Mucosa of rectum (tissue), 2 donors: ENCODE measurements around the gene MRGPRG.

Experiments
- H3K27ac ChIP-seq, 2 donors: one replicate each; pipeline ENCODE4 v1.7.0; 2013; ENCODE audit warnings: inconsistent platforms in 2 of 2, low read depth in 2 of 2, low read length in 2 of 2
- H3K27me3 ChIP-seq, 2 donors: one replicate each; pipeline ENCODE4 v1.7.0; 2013; ENCODE audit warnings: low read length in 2 of 2; ENCODE audit not compliant: control insufficient read depth in 2 of 2, insufficient read depth in 2 of 2
- H3K36me3 ChIP-seq, 2 donors: one replicate each; pipeline ENCODE4 v1.7.0; 2013; ENCODE audit warnings: low read length in 2 of 2; ENCODE audit not compliant: control insufficient read depth in 2 of 2, insufficient read depth in 2 of 2
- H3K4me1 ChIP-seq, 2 donors: one replicate each; pipeline ENCODE4 v1.7.0; 2013; ENCODE audit warnings: low read length in 2 of 2, mild to moderate bottlenecking in 1 of 2; ENCODE audit not compliant: control insufficient read depth in 2 of 2, insufficient read depth in 2 of 2
- H3K4me3 ChIP-seq, 2 donors: one replicate each; pipeline ENCODE4 v1.7.0; 2013; ENCODE audit warnings: low read length in 2 of 2
- H3K9ac ChIP-seq, 2 donors: one replicate each; pipeline ENCODE4 v1.7.0; 2013; ENCODE audit warnings: low read length in 2 of 2, low read depth in 1 of 2, mild to moderate bottlenecking in 1 of 2
- H3K9me3 ChIP-seq, 2 donors: one replicate each; pipeline ENCODE4 v1.7.0; 2013; ENCODE audit warnings: low read length in 2 of 2; ENCODE audit not compliant: control insufficient read depth in 2 of 2
- donor health status: healthy.
- donor health status: Normal muscosa, but diverticular disease.

MRGPRG gene

DNA sequence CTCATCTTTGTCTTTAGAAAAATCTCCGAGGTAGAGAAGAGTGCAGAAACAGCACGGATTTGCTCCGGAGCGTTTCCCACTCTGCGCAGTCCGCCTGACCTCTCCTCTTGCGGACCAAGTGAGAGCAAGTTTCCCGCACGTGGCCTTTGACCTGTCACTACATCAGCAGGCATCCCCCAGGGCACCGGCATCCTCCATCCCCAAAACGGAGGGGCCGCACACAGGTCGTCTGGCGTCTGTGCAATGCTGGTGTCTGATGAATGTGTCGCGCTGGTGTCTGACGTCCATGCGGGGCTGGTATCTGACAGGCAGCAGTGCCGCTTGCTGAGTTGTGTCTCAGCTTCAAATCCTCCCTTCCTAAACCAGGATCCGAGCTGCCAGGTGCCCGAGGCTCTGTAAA lies 14.3 kb upstream of the MRGPRG start:
- Histone ChIP-seq H3K27ac (no peak overlapping the region), H3K4me1 (no peaks in the 10 kb centered on the region), H3K9ac (no peak overlapping the region), H3K9me3 (no peaks in the 10 kb centered on the region), H3K27me3 (peaks cover 2 to 3% of the 10 kb centered on the region in 2 donors), H3K36me3 (no peaks in the 10 kb centered on the region), H3K4me3 (no peak overlapping the region)

GRCh38 chr11:3231851-3232744 lies 13.5 kb upstream of the MRGPRG start, which contains the start of gene MRGPRE:
TSS of gene MRGPRE (minus strand) at chr11:3232417. CDS start at chr11:3228799, 3,618 bp downstream.
- no peak within 1 kb of the TSS for H3K27ac ChIP-seq
- no peaks in the 10 kb centered on the region for H3K4me1 ChIP-seq
- H3K27me3 ChIP-seq, result peaks cover 2 to 3% of the 10 kb centered on the region in 2 donors
- H3K9ac ChIP-seq, result no peak within 1 kb of the TSS
- no peaks in the 10 kb centered on the region for H3K36me3 ChIP-seq
- no peak within 1 kb of the TSS for H3K4me3 ChIP-seq
- no peaks in the 10 kb centered on the region for H3K9me3 ChIP-seq

GRCh38 chr11:3231550-3231850 lies 12.9 kb upstream of the MRGPRG start:
- Histone ChIP-seq H3K9ac (no peak overlapping the region), H3K4me3 (no peak overlapping the region)

DNA sequence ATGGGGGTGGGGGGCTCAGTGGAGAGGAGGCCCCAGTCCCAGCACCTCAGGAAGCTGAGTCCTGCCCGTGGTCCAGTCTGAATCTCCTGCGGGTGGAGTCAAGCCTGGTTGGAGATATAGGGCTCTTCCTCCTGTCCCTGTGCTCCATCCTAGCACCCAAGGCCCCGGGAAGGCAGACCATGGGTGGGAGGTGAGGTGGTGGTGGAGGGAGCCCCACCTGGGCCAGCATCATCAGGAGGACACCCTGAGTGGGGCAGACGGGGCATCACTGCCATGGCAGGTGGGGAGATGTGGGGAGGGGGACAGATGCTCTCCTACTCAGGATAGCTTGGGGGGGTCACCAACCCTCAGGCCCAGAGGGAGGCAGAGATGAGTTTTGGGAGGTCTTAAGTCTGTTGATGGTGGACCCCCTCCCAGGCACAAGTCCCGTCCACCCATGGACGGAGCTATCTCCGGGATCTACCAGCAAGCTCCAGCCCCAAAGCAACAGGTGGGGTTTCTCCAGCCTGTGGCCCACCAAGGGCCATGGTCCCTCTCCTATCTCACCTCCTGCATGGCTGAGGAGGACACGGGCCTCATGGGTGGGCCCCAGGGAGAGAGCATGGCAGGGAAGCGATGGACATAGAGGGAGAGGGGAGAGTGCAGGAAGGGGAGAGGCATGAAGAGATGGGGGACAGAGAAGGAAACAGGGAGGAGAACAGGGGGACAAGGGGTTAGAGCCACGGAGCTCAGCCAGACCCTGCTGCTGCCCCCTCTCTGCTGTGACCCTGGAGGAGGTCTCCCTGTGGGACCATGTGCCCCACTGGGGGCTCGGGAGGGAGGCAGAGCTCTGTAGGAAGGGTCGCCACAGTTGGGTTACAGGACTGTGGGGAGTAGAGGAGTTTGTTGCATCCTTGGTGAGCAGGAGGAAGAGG lies 12.3 kb upstream of the MRGPRG start:
- Histone ChIP-seq H3K9me3 (no peaks in the 10 kb centered on the region), H3K4me3 (no peak overlapping the region), H3K9ac (no peak overlapping the region), H3K27me3 (peaks cover 2 to 3% of the 10 kb centered on the region in 2 donors), H3K4me1 (no peaks in the 10 kb centered on the region), H3K27ac (no peak overlapping the region), H3K36me3 (no peaks in the 10 kb centered on the region)

More at GRCh38 chr11:3231550-3231850, 12.9 kb upstream of the MRGPRG start:
- Histone ChIP-seq H3K27me3 (peaks cover 2 to 3% of the 10 kb centered on the region in 2 donors), H3K36me3 (no peaks in the 10 kb centered on the region), H3K9me3 (no peaks in the 10 kb centered on the region), H3K4me1 (no peaks in the 10 kb centered on the region), H3K27ac (no peak overlapping the region)

GRCh38 chr11:3229673-3230630 lies 11.3 kb upstream of the MRGPRG start:
- Histone ChIP-seq H3K27ac (no peak overlapping the region), H3K36me3 (no peaks in the 10 kb centered on the region), H3K9me3 (no peaks in the 10 kb centered on the region), H3K4me1 (no peaks in the 10 kb centered on the region), H3K27me3 (peaks cover 0 to 2% of the 10 kb centered on the region in 2 donors), H3K9ac (no peak overlapping the region), H3K4me3 (no peak overlapping the region)

DNA sequence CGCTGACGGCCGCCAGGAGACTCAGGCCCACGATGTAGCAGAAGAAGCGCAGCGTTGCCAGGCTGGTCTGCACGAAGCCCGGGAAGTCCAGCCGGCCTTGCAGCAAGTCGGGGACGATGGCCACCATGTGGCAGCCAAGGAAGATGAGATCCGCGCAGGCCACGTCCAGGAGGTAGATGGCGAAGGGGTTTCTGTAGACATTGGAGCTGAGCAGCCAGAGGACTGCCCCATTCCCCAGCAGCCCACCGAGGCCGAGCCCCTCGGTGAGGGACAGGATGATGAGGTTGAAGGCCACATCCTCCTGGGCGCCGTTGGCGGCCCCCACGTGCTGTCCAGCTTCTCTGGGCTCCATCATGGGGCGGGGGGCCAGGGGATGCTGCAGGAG lies 9.8 kb upstream of the MRGPRG start:
- no peak overlapping the region for H3K9ac ChIP-seq
- no peaks in the 10 kb centered on the region for H3K36me3 ChIP-seq
- H3K4me3 ChIP-seq, result no peak overlapping the region
- no peaks in the 10 kb centered on the region for H3K9me3 ChIP-seq
- no peaks in the 10 kb centered on the region for H3K4me1 ChIP-seq
- no peak overlapping the region for H3K27ac ChIP-seq
- peaks cover 2 to 5% of the 10 kb centered on the region in 2 donors for H3K27me3 ChIP-seq

GRCh38 chr11:3227568-3228444 lies 9.2 kb upstream of the MRGPRG start:
- Histone ChIP-seq H3K9me3 (no peaks in the 10 kb centered on the region), H3K27ac (no peak overlapping the region), H3K27me3 (peaks cover 3 to 8% of the 10 kb centered on the region in 2 donors), H3K4me3 (no peak overlapping the region), H3K36me3 (no peaks in the 10 kb centered on the region), H3K4me1 (no peaks in the 10 kb centered on the region), H3K9ac (no peak overlapping the region)

DNA sequence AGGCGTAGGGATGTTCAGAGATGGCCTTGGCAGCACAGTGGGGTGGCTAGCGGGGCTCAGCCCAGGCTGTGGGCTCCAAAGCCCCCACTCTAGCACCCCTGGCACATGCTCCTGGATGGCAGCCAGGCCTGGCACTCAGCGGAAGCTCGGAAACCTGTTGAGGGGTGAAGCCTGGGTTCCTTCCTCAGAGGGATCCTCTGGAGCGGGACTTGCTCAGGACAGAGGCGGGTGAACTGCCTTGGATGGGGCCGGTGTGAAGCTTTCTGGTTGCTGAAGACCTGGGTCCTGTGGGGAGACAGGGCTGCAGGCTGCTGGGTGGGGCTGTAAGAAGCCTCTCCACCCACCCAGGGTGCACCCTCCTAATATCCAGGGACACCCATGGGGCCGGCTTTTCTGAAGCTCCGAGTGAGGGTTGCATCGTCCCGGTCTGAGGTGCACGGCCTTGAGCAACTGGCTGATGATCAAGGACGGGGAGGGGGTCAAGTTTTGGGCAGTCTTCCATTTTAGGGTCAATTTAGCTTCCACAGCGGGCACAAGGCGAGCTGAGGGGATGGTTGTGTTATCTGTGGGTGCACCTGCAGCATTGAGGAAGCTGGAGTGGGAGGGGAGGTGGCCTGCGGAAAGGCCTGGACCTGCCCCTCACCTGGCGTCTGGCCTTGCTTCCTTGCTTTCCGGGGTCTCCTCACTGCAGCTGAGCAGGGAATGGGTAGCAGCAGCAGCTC lies 8.4 kb upstream of the MRGPRG start:
- Histone ChIP-seq H3K9me3 (no peaks in the 10 kb centered on the region), H3K9ac (no peak overlapping the region), H3K27ac (no peak overlapping the region), H3K36me3 (no peaks in the 10 kb centered on the region), H3K27me3 (peaks cover 5 to 8% of the 10 kb centered on the region in 2 donors), H3K4me1 (no peaks in the 10 kb centered on the region), H3K4me3 (no peak overlapping the region)
